ENCODE data around the gene CYP4F3.

GRCh38 chr19:15701757-15702533 lies 61.2 kb downstream of the CYP4F3 start:
- TF ChIP-seq CTCF (IDR thresholded peaks at IDR 0.05 in 4 of 5, conservative IDR thresholded peaks at IDR 0.05 in 1 of 5) (no peak), POLR2A (IDR thresholded peaks at IDR 0.05) (no peak)
